DOHH2 (cell line): ENCODE data around the gene ZBTB5.
"Not testable (repeated sequence)": the region's sequence is repeated elsewhere in the genome, so short reads cannot be mapped to it uniquely, and the experiment has no call there.

Source experiments
- CTCF ChIP-seq: fragments of 200-600 bp; sonication (generic); IDR thresholded peaks from one replicate; pipeline ENCODE4 v1.5.1; 2014; ENCODE audit warnings: antibody characterized with exemption, mild to moderate bottlenecking, low read depth, low read length; ENCODE audit not compliant: poor library complexity, severe bottlenecking
- EZH2phosphoT487 ChIP-seq: fragments of 200-600 bp; sonication (generic); IDR thresholded peaks from 2 replicates; pipeline ENCODE4 v1.6.1; 2017; ENCODE audit warnings: borderline replicate concordance, mild to moderate bottlenecking, antibody characterized with exemption, low read length, moderate library complexity, mixed read lengths

- not testable (repeated sequence) for TF ChIP-seq CTCF, EZH2phosphoT487
Observed at GRCh38 chr9:37514415-37514814, 49.2 kb upstream of the ZBTB5 start.
